ENCODE measurements around the gene ARHGEF1. TPM values are rescaled to one million over a fixed set of nuclear protein-coding genes. Genes with fewer than 3 reads are reported as not detected.
A peak's percentile ranks its signal among the peaks of the same experiment; 100 is the strongest.

ARHGEF1 gene
- total and polyA plus RNA-seq, 2 experiments from 2014 or later = 40.1 to 49.9 TPM

- peak within 1 kb of the TSS; percentile 76 for H3K4me3 ChIP-seq
- peaks cover 36% of the 10 kb centered on the region for H3K36me3 ChIP-seq
- H3K27ac ChIP-seq = peak within 1 kb of the TSS; percentile 91
- peaks cover 4% of the 10 kb centered on the region for H3K27me3 ChIP-seq
- H3K4me1 ChIP-seq (ENCODE audit: low read depth) = peaks cover 10% of the 10 kb centered on the region
- TF ChIP-seq, protein P1, sequence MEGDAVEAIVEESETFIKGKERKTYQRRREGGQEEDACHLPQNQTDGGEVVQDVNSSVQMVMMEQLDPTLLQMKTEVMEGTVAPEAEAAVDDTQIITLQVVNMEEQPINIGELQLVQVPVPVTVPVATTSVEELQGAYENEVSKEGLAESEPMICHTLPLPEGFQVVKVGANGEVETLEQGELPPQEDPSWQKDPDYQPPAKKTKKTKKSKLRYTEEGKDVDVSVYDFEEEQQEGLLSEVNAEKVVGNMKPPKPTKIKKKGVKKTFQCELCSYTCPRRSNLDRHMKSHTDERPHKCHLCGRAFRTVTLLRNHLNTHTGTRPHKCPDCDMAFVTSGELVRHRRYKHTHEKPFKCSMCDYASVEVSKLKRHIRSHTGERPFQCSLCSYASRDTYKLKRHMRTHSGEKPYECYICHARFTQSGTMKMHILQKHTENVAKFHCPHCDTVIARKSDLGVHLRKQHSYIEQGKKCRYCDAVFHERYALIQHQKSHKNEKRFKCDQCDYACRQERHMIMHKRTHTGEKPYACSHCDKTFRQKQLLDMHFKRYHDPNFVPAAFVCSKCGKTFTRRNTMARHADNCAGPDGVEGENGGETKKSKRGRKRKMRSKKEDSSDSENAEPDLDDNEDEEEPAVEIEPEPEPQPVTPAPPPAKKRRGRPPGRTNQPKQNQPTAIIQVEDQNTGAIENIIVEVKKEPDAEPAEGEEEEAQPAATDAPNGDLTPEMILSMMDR (IDR thresholded peaks at IDR 0.05; ENCODE audit: low read depth, low read length) = peak; percentile 54
- DNase-seq (ENCODE audit: low read depth in 1 of 2, low spot score in 1 of 2) = peak; percentile 98 to 99
- no peaks in the 10 kb centered on the region for H3K9me3 ChIP-seq (ENCODE audit: low read depth)
Observed at GRCh38 chr19:41859618-41860418, 23.2 kb upstream of the ARHGEF1 start, which contains the start of gene RPS19. TSS of gene RPS19 (plus strand) at chr19:41860255. CDS start at chr19:41860775, 520 bp downstream.

DNA sequence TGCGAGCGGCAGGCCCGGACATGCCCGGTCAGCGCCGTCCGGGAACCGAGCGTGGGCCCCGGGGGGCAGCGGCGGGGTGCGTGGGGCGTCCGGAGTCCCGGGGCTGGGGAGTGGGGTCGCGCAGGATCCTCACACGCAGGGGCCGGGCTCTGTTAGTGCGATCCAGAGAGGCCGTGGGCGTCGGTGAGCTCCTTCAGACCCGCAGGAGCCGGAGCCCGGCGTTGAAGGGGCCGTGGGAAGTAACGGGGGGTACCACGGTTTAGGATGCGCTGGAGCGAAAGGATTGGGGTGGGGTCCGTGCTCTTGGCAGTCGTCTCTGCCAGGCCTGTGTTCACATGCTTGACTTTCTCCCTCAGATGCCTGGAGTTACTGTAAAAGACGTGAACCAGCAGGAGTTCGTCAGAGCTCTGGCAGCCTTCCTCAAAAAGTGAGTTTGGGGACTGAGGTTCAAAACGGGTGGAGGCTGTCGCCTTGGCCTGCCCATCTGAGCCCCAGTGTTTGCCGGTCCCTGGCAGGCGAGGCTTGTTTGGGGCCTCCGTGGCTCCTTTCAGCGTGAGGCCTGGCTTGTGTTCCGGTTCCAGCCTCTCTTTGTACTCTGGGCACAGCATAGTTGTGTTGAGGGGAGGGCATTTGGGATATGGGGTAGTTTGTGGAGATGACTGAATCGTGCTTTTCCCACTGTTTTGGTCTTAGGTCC, 22.4 kb upstream of the ARHGEF1 start:
- TF ChIP-seq, protein P1 (IDR thresholded peaks at IDR 0.05; ENCODE audit: low read depth, low read length) = no peak
- peaks cover 42% of the 10 kb centered on the region for H3K36me3 ChIP-seq
- H3K4me1 ChIP-seq (ENCODE audit: low read depth) = peaks cover 10% of the 10 kb centered on the region
- peak overlapping the region; percentile 76 for H3K4me3 ChIP-seq
- H3K27me3 ChIP-seq = peaks cover 4% of the 10 kb centered on the region
- peak in 1 of 2 donors; percentile 31 for DNase-seq (ENCODE audit: low read depth in 1 of 2, low spot score in 1 of 2)
- no peaks in the 10 kb centered on the region for H3K9me3 ChIP-seq (ENCODE audit: low read depth)
- peak overlapping the region; percentile 91 for H3K27ac ChIP-seq

GRCh38 chr19:41861116-41861768, 21.7 kb upstream of the ARHGEF1 start:
- TF ChIP-seq, protein P1 (IDR thresholded peaks at IDR 0.05; ENCODE audit: low read depth, low read length) = no peak
- peak overlapping the region; percentile 91 for H3K27ac ChIP-seq

GRCh38 chr19:41861846-41862245, 21.1 kb upstream of the ARHGEF1 start:
- DNase-seq (ENCODE audit: low read depth in 1 of 2, low spot score in 1 of 2) = no peak
- no peak overlapping the region for H3K27ac ChIP-seq
- TF ChIP-seq, protein P1 (IDR thresholded peaks at IDR 0.05; ENCODE audit: low read depth, low read length) = no peak
- H3K9me3 ChIP-seq (ENCODE audit: low read depth) = no peaks in the 10 kb centered on the region
- no peaks in the 10 kb centered on the region for H3K27me3 ChIP-seq
- no peak overlapping the region for H3K4me3 ChIP-seq
- peaks cover 49% of the 10 kb centered on the region for H3K36me3 ChIP-seq
- H3K4me1 ChIP-seq (ENCODE audit: low read depth) = peaks cover 10% of the 10 kb centered on the region

More at GRCh38 chr19:41861116-41861768, 21.7 kb upstream of the ARHGEF1 start:
- peaks cover 10% of the 10 kb centered on the region for H3K4me1 ChIP-seq (ENCODE audit: low read depth)
- H3K27me3 ChIP-seq = peaks cover 2% of the 10 kb centered on the region
- H3K36me3 ChIP-seq = peaks cover 45% of the 10 kb centered on the region
- H3K4me3 ChIP-seq = peak overlapping the region; percentile 76
- H3K9me3 ChIP-seq (ENCODE audit: low read depth) = no peaks in the 10 kb centered on the region
- DNase-seq (ENCODE audit: low read depth in 1 of 2, low spot score in 1 of 2) = no peak

DNA sequence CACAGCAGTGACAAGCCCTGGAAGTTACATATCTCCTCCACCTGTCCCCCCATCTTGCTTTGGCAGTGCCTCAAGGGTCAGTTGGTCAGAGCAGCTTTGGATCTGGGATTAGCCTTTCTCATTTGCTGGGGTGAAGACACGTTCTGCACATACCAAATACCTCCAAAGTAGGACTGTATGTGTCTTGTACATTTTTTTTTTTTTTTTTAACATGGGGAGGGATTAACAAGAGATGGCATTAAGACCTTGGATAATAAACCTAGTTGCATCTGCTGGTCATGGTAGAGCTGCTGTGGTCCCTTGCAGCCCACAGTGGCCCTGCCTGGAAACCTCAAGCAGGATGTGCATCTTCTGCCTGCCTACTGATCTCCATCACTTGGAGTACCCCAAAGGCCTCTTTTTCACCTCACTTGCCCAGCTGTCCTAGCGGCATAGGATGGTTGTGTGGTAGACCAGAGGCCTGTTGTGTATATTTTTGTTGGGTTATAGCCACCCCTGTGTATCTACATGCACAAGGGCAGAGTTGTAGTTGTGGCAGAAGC, 20.5 kb upstream of the ARHGEF1 start:
- no peaks in the 10 kb centered on the region for H3K9me3 ChIP-seq (ENCODE audit: low read depth)
- H3K27me3 ChIP-seq = no peaks in the 10 kb centered on the region
- H3K4me1 ChIP-seq (ENCODE audit: low read depth) = peaks cover 10% of the 10 kb centered on the region
- H3K4me3 ChIP-seq = no peak overlapping the region
- no peak for DNase-seq (ENCODE audit: low read depth in 1 of 2, low spot score in 1 of 2)
- TF ChIP-seq, protein P1 (IDR thresholded peaks at IDR 0.05; ENCODE audit: low read depth, low read length) = no peak
- peaks cover 49% of the 10 kb centered on the region for H3K36me3 ChIP-seq
- no peak overlapping the region for H3K27ac ChIP-seq
